Kidney (tissue), 14 donors: ENCODE measurements around the gene ZNRF3. TPM values are rescaled to one million over a fixed set of nuclear protein-coding genes. Genes with fewer than 3 reads are reported as not detected.

Experiments
- DNase-seq, 5 donors: peaks; one replicate each; pipeline ENCODE4 v3.0.0-alpha.2; 2013 to 2020
- FAIRE-seq: peaks from 2 replicates; lab custom pipeline; 2012; peaks lifted over from hg19 to GRCh38; lab: Jason Lieb, UNC
- H3K27ac ChIP-seq, 2 donors: one replicate each; pipeline ENCODE4 v1.7.0; 2013; ENCODE audit warnings: low read depth in 2 of 2, low read length in 2 of 2, inconsistent platforms in 1 of 2
- H3K27me3 ChIP-seq: one replicate; pipeline ENCODE4 v1.7.1; 2013; ENCODE audit warnings: low read length, inconsistent platforms; ENCODE audit not compliant: control insufficient read depth, insufficient read depth
- H3K36me3 ChIP-seq, 3 donors: one replicate each; pipeline versions ENCODE4 v1.7.0 to v1.7.1; 2013; ENCODE audit warnings: low read length in 3 of 3, control low read depth in 1 of 3, inconsistent platforms in 1 of 3; ENCODE audit not compliant: insufficient read depth in 3 of 3, control insufficient read depth in 2 of 3
- H3K4me1 ChIP-seq, 3 donors: one replicate each; pipeline versions ENCODE4 v1.7.0 to v1.7.1; 2013; ENCODE audit warnings: low read length in 3 of 3, inconsistent platforms in 1 of 3, low read depth in 1 of 3; ENCODE audit not compliant: control insufficient read depth in 2 of 3, insufficient read depth in 2 of 3
- H3K4me3 ChIP-seq, 3 donors: one replicate each; pipeline versions ENCODE4 v1.7.0 to v1.8.1; 2013; ENCODE audit warnings: low read length in 3 of 3, control low read depth in 1 of 3, inconsistent platforms in 1 of 3
- H3K9ac ChIP-seq, 3 donors: one replicate each; pipeline versions ENCODE4 v1.7.0 to v1.7.1; 2013; ENCODE audit warnings: low read length in 3 of 3, control low read depth in 1 of 3, inconsistent platforms in 1 of 3
- H3K9me3 ChIP-seq, 3 donors: one replicate each; pipeline versions ENCODE4 v1.7.0 to v1.7.1; 2013; ENCODE audit warnings: low read length in 3 of 3, control low read depth in 1 of 3, inconsistent platforms in 1 of 3; ENCODE audit not compliant: control insufficient read depth in 2 of 3, insufficient read depth in 1 of 3
- CTCF ChIP-seq: IDR thresholded peaks from 3 replicates; pipeline ENCODE4 v1.5.1; 2012; ENCODE audit warnings: mild to moderate bottlenecking, moderate library complexity, borderline replicate concordance; ENCODE audit not compliant: insufficient read depth; ENCODE audit errors: extremely low read depth
- intact Hi-C: fragments of 100-400 bp; cut with DNase I; formaldehyde crosslinking; loops from one replicate; pipeline ENCODE4 v1.11.1; 2022
- polyA plus RNA-seq: library from polyadenylated mRNA; stranded (reverse); fragments of 350-450 nt; fragmentation: Illumina TruSeq; extraction: RNeasy Lipid Tissue Mini Kit (QIAGEN cat#74804); gene quantifications from one replicate; pipeline ENCODE4 v1.2.3, GENCODE V29; 2014; ENCODE audit warnings: low read depth, low replicate concordance; ENCODE audit not compliant: insufficient read depth
- total RNA-seq: library from RNA; stranded (reverse); fragmentation: NEBNext Ultra II Directional; extraction: Animal tissue kit (Norgen Biotek cat#: 25700); gene quantifications from one replicate; pipeline ENCODE4 v1.2.1, GENCODE V29; 2021
- donor health status: control.
- donor health status: control.
- donor health status: control.
- donor health status: control.
- donor health status: control.
- donor health status: DM: yes; HTN: yes; CAD: no.
- donor health status: Normal renal cell carcinoma (clear cell type).

ZNRF3 gene
- total and polyA plus RNA-seq, 2 donors from 2014 or later = 6.8 to 24.4 TPM

- H3K9me3 ChIP-seq = no peaks in the 10 kb centered on the region
- intact Hi-C loops = no loop called here
- H3K27me3 ChIP-seq = no peaks in the 10 kb centered on the region
- FAIRE-seq = no peak
- no peak overlapping the region for H3K9ac ChIP-seq
- peaks cover 0 to 3% (median 0%) of the 10 kb centered on the region in 3 donors for H3K36me3 ChIP-seq
- no peak overlapping the region for H3K27ac ChIP-seq
- no peak for TF ChIP-seq CTCF
- H3K4me3 ChIP-seq = no peak overlapping the region
- DNase-seq = no peak
- peaks cover 0 to 16% (median 2%) of the 10 kb centered on the region in 3 donors for H3K4me1 ChIP-seq
Measured at GRCh38 chr22:28992565-28993356, 109.4 kb downstream of the ZNRF3 start.

DNA sequence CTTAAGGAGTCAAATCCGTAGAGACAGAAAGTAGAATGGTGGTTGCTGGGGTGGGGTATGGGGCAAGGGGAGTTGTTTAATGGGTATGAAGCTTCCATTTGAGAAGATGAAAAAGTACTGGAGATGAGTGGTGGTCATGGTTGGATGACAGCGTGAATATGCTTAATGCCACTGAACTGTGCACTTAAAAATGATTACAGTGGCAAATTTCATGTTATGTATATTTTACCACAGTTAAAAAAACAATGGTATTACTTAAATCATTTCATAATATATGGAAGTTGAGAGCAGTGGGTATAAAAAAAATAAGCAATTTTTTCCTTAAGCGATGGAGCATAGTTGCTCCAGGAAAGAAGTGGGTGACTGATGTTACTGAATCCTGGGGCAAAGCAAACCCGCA, 111.2 kb downstream of the ZNRF3 start:
- TF ChIP-seq CTCF = no peak

DNA sequence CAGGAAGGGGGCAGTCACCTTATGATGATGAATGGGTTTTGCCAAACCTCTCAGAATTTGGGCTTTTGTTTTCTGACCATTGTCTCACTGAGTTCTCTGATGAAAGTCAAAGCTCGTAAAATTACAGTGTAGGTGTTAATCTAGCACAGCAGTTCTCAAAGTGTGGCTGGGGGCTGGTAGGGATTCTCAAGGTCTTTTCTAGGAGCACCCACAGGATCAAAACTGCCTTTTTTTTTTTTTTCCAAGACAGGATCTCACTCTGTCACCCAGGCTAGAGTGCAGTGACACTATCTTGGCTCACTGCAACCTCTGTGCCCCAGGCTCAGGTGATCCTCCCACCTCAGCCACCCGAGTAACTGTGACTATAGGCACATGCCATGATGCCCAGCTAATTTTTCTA, 112.2 kb downstream of the ZNRF3 start:
- TF ChIP-seq CTCF = no peak
- H3K27ac ChIP-seq = no peak overlapping the region
- FAIRE-seq = no peak

More for the DNA sequence above, 111.2 kb downstream of the ZNRF3 start:
- Histone ChIP-seq H3K36me3 (no peaks in the 10 kb centered on the region), H3K27me3 (no peaks in the 10 kb centered on the region), H3K27ac (no peak overlapping the region), H3K4me3 (no peak overlapping the region), H3K9ac (no peak overlapping the region), H3K9me3 (no peaks in the 10 kb centered on the region), H3K4me1 (peaks cover 0 to 7% (median 2%) of the 10 kb centered on the region in 3 donors)
- intact Hi-C loops = no loop called here
- DNase-seq (no peak), FAIRE-seq (no peak)

More for the DNA sequence above, 112.2 kb downstream of the ZNRF3 start:
- Histone ChIP-seq H3K4me1 (peaks cover 3 to 11% (median 4%) of the 10 kb centered on the region in 3 donors), H3K4me3 (no peak overlapping the region), H3K27me3 (no peaks in the 10 kb centered on the region), H3K9ac (no peak overlapping the region), H3K36me3 (no peaks in the 10 kb centered on the region), H3K9me3 (no peaks in the 10 kb centered on the region)
- DNase-seq = no peak
- intact Hi-C loops = no loop called here
